Neural cell (in vitro differentiated cells): ENCODE data around the gene NECTIN1.

Experiments used
- EZH2 ChIP-seq: fragments of 200-600, 300-800 bp; shearing (Covaris generic), sonication (generic); IDR thresholded peaks from 2 replicates; pipeline ENCODE4 v1.6.1; 2014; ENCODE audit warnings: antibody characterized with exemption, low read length, borderline replicate concordance, mild to moderate bottlenecking; ENCODE audit not compliant: insufficient read depth, poor library complexity, severe bottlenecking
- POLR2AphosphoS5 ChIP-seq: IDR thresholded peaks from 2 replicates; pipeline ENCODE4 v1.6.1; 2012
- TAF1 ChIP-seq: IDR thresholded peaks from 2 replicates; pipeline ENCODE4 v1.6.1; 2012; ENCODE audit warnings: low read depth
- TF ChIP-seq, protein P1 (sequence below): fragments of 450-650 bp; IDR thresholded peaks from 2 replicates; pipeline ENCODE4 v1.5.1; 2014; ENCODE audit warnings: antibody characterized with exemption, mild to moderate bottlenecking, moderate library complexity; ENCODE audit not compliant: poor library complexity, severe bottlenecking

DNA sequence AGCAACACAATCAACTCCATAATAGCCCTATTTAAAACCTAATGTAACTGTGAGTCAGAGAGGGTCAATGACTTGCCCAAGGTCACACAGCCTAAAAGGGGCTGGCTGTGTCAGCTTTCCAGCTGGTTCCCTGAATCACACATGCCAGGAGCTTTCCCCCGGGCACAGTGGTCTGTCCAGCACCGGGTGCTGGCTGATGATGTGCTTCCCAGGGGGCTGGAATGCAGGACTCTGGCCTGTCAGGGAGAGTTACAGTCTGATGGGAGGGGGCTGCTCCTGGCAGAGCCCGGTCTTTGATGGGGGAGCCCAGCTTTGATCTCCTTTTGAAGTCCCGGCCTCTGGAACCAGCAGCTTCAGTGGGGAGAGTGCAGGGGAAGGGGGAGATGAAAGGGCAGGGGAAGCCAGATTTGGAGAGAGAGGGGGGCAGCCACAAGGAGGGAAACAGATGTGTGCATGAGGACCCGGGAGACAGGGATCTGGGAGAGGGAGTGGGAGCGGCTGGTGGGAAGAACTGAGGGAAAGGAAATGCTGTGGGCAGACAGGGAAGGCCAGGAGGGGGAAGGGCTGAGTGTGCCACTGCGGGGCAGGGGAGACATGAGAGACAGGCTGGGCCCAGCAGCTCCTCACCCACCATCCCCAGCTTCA is 102.7 kb downstream of the NECTIN1 start:
- TF ChIP-seq, protein P1, sequence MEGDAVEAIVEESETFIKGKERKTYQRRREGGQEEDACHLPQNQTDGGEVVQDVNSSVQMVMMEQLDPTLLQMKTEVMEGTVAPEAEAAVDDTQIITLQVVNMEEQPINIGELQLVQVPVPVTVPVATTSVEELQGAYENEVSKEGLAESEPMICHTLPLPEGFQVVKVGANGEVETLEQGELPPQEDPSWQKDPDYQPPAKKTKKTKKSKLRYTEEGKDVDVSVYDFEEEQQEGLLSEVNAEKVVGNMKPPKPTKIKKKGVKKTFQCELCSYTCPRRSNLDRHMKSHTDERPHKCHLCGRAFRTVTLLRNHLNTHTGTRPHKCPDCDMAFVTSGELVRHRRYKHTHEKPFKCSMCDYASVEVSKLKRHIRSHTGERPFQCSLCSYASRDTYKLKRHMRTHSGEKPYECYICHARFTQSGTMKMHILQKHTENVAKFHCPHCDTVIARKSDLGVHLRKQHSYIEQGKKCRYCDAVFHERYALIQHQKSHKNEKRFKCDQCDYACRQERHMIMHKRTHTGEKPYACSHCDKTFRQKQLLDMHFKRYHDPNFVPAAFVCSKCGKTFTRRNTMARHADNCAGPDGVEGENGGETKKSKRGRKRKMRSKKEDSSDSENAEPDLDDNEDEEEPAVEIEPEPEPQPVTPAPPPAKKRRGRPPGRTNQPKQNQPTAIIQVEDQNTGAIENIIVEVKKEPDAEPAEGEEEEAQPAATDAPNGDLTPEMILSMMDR: no peak
- TF ChIP-seq TAF1 (no peak), POLR2AphosphoS5 (no peak), EZH2 (no peak)
